OCI-M2 (cell line): ENCODE measurements around the gene MBD3.

ENCODE experiments used
- DNase-seq: peaks from one replicate; lab custom pipeline; 2025; ENCODE audit not compliant: unreplicated experiment; lab: John Stamatoyannopoulos, UW

MBD3 gene

DNA sequence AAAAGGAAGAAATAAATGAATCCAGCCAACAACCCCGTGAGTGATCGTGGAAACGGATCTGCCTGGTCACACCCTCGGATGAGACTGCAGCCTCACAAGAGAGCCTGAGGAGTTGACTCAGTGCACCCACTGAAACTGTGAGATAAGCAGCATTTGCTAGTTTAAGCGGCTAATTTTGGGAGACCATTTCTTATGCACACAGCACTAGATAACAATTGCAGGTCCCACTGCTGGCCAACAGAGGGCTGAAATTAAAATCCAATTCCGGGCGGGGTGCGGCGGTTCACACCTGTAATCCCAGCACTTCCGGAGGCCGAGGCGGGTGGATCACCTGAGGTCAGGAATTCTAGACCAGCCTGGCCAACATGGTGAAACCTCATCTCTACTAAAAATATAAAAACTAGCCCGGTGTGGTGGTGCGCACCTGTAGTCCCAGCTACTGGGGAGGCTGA is 9.0 kb upstream of the MBD3 start:
- no peak for DNase-seq

DNA sequence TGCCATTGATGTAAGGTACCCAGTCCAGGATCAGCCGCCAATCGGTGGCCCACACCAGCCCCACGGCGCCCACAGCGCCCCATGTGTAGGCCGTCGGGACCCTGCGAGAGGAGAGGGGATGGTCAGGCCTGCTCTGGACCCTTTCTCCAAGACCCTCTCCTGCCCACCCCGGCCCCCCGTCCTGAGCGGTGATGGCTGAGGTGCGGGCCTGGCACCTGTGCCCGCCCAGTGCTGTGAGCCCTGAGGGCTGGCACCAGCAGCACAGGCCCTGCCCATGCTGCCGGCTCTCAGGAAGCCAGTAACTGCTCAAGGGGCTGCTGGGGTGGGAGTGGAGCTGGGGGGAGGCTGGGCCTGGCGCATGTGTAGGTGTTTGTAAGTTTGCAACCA is 6.8 kb upstream of the MBD3 start:
- DNase-seq, result no peak

DNA sequence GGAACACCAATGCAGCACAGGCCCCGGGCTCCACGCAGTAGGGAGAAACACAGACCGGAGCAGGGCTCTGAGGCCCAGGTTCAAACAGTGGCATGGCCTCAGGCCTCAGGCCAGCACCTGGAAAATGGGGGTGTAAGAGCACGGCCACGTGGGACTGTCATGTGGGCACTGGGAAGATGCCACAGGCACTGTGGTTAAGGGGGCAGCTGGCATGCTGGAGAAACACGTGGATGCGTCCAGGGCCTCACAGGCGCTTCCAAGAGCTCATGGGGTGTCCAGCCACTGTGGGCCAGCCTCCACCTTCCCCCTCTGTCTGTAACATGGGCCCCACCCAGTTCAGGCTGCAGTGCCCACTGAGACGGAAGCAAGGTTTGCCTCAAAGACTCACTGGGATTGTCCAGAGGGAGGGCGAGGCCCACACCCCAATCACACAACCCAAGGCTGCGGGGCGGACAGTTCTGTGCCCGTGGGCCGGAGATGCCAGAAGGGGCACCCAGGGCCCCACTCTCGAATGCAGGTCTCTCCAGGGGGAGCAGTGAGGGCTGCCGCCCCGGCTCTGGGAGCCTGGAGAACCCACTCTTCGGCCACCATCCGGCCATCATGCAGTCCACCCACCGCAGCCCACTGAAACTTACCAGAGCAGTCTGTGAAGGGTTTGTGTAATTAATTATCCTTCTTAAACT is 6.3 kb upstream of the MBD3 start:
- DNase-seq, result no peak

DNA sequence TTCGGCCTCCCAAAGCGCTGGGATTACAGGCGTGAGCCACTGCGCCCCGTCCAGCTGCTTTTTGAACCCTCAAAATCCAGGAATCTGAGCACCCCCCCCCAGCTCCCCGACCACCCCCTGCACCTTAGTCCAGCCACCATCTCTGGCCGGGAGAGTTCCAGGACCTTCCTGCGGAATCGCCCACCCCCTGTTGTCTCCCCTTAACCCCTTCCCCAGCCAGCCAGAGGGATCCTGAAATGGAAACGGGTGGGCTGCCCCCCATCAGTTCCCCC is 772 bp upstream of the MBD3 start:
- DNase-seq, result no peak

DNA sequence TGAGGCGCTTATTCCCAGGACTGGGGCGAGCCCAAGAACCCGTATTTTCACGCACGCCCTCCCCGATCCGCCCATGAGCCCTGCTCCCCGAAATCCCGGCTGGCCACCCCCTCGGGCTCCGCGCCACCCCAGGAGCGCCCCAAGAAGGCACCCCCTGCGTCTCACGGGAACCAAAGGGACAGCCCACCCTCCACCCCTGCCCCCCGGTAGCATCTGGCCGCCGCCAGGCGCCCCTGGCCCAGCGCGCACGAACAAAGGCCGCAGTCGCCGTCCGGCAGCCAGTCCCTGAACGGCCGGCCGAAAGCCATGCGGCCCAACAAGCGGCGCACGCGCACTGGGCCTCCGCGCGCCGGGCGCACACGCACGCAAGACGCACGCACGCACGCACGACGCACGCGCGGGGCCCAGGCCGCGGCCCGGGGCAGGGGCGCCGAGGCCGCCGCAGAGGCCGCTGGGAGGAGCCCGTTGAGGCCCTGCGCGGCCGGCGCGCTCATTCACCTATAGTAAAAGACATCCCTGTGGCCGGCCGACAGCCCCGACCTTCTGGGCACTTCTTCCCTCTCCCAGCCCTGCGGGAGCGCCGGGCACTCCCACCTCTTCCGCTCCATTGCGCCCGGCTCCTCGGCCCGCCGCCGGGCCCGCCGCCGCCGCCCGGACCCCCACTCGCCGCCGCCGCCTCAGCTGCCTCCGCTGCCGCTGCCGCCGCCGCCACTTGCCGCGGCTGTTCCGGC is 476 bp downstream of the MBD3 start:
- no peak for DNase-seq

DNA sequence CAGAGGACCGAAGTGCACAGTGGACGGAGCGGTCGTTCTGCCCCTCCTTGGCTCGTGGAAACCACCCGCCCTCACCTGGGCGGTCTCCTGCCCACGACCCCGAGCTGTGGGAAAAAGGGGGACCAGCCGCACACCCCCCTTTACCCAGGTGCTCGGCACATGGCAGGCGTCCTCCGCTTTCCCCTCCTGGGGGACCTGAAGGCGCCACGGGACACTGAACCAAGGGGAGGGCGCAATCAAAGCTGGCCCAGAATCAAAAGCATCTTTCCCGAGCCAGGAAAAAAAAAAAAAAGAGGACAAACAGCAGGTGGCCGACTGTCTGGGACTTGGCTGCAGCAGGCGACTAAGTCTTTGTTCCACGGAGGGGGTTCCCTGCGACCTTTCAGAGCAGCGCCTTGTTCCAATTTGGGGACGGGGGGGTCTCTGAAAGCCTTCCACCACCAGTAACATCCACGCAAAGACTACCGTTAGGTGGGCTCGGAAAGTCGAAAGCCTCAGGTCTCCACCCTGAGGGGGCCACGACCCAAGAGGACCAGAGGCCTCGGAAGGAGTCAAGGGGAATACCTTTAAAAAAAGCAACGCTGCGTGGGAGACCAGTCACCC is 1.1 kb downstream of the MBD3 start:
- DNase-seq, result no peak

DNA sequence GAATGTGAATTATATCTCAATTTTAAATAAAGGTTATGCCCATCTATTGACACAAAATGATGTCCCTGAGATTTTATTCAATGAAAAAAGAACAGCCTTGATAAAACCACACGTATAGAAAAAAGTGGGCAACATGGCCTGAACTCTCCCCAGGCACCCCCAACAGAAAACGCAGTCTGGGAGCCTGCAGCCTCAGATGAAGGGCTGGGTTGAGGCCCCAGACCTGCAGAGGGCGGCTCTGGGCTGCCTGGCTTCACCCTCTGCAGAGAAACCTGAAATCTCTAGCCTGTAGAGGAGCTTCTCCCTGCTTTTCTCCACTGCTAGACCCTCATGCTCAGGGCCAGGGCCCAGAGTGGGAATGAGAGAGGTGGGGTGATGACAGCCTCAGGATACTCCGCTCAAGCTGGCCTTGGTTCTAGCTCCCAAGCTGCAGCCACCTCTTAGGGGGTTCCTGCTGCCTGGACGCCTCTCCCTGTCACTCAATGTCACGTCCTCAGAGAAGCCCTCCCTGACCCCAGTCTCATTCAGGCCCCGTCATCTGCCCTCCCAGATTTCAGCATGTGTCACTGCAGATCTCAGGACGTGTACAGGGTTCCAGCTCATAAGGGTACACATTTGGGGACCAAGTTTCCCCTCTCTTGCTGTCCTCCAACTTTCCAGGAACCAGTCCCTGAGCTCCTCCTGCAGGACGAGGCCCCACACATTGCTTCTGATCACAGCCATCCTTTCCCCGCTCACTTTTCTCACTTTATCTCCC is 1.8 kb downstream of the MBD3 start:
- no peak for DNase-seq

DNA sequence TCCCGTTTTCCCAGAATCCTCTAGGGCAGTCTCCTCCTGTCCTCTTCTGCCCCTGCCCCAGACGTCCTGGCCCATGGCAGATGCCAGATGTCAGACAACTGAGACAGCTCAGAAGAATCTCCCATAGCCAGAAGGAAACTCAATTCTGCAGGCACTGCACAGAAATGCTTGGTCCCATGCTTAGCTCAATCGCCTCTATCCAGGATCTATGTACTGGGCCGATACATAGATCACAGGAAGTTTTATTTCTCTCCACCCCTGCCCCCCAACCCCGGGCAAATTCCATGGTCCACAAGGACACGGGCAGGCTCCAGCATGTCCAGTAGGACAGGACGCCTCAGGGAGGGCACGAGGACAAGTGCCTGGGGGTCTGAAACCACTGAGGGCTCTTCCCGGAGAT is 4.8 kb downstream of the MBD3 start:
- DNase-seq, result no peak

DNA sequence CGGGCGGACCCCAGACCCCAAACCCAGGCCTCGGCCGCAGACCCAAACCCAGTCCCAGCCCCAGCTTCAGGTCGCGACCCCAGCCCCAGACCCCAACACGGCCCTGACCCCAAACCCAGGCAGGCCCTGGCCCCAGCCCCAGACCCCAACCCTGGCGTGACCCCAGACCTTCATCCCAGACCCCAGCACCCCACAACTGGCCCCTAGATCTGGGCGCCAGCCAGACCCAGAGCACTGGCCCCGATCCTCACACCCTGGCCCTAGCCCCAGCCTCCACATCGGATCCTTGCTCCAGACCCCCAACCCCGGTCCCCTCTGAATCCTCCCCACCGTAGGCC is 7.5 kb downstream of the MBD3 start:
- DNase-seq, result no peak

DNA sequence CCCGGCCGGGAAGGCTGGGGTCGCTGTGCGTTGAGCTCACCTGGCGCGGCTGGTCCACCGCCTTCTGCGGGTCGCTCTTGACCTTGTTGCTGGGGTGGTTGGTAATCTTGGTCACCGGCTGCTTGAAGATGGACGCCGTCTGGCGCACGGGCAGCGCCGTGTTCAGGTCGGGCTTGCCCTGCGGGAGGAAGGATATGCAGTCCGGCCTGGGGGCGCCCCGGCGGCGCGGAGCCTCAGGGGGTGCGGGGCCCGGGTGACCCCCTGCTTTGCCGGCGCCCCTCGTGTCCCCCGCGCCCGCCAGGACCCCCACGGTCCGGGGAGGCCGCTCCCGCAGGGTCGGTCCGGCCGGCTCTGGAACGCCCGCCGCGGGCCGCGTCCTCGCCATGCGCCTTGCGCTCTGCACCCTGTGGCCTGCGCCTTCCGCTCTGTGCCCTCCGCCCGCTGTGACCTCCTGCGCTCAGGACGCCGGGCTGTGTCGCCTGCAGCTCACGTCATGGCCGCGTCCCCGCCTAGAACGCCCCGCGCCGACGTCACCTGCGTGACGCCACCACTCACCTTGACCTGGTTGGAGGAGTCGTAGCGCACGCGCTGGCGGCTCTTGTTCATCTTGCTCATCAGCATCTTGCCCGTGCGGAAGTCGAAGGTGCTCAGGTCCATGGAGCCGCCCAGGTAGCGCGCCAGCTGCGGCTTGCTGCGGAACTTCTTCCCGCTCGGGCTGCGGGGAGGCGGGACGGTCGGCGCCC is 8.0 kb downstream of the MBD3 start:
- no peak for DNase-seq

DNA sequence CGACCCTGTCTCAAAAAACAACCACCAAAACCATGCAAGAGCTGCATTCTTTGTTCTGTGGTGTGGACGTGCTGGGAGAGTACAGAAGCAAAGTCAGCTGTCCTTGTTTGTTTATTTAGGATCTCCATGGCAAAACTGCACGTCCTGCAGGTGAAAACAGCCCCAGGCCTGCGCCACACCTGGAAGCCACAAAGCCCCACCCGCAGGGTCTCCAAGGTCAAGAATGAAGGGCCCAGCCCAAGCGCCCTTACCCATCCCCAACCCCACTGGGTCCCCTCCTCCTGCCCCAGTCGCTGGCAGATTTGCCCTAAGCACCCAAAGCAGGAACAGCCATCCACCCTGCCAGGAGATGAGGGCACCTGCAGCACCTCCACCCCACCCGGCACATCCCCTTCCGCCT is 10.5 kb downstream of the MBD3 start:
- DNase-seq, result no peak

DNA sequence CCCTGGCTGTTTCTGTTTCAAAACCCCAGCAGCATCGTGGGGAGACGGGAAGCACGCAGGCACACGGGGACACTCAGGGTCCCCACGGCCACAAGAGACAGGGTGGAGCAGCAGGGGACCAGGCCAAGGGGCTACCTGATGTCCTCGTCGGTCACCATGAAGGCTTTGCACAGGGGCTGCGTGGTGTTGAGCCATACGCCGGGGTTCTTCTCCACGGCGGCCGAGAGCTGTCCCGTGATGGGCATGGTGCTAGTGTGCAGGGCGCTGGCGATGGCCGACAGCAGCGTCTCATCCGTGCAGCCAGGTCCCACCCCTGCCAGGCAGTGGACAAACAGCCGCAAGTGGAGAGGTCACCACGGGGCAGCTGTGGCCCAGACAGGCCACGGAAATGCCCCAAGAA is 11.7 kb downstream of the MBD3 start:
- DNase-seq, result no peak

DNA sequence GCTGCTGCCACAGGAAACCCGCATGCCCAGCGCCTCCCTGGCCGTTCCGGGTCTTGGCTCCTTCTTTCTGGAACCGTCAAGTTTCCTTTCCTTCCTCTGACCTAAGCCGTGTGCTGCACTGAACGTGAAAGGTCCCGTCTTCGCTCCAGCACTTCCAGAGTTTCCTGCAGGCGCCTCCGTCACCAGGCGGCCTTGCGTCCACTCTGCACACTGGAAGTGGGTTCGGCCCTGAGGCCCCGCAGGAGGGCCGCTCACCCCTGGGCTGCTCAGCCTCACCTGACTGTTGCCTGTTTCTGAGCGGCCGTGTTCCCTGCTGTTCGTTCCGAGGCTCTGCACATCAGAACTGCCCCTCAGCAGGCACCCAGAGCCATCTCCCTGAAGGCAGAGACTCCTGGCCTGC is 12.3 kb downstream of the MBD3 start:
- DNase-seq, result no peak

DNA sequence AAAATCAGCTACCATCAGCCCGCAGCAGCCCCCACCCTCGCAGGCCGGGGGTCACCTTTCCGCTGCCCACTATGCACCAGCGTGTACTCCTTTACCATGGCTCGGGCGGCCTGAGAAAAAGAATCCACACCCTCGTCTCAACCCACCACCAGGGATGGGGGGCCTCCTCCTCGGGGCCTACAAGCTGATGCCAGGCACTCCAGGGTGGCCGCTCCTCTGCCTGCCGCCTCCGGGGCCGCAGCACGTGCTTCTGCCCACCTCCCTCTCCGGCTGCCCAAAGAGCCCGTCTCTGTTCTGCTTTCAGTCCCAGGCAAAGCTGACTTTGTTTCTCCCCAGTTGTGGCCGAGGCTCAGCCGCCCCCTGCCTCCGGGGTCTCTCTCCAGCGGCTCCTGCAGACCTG is 13.4 kb downstream of the MBD3 start:
- no peak for DNase-seq

DNA sequence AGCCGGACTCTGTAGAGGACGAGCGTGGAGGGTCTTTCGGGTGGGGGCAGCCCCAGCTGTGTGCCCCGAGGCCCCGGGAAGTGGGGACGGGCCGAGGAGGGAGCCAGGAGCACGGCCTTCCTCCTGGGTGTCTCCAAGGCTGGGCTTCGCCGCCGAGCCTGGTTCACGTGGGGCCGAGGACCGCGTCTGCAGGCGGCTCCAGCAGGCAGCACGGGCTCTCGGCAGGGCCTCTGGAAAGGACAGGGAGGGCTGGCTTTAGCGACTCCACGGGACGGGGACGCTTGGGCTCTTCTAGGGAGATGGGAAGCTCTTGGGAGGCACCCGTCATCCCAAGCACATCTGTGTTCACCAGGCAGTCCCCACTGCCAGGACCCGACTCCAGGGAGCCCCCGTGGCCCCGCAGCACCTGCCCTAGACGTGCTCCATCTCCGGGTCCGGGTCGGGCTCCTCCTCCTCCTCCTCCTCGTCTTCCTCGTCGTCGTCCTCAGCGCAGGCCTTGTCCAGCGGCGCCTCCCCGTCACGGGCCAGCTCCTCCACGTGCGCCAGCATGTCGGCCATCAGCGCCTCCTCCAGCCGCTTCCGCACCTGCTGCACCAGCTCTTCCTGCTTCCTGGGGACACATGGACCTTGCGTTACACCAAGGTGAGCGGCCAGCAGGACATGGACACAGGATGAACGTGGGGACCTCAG is 14.6 kb downstream of the MBD3 start:
- DNase-seq, result no peak

DNA sequence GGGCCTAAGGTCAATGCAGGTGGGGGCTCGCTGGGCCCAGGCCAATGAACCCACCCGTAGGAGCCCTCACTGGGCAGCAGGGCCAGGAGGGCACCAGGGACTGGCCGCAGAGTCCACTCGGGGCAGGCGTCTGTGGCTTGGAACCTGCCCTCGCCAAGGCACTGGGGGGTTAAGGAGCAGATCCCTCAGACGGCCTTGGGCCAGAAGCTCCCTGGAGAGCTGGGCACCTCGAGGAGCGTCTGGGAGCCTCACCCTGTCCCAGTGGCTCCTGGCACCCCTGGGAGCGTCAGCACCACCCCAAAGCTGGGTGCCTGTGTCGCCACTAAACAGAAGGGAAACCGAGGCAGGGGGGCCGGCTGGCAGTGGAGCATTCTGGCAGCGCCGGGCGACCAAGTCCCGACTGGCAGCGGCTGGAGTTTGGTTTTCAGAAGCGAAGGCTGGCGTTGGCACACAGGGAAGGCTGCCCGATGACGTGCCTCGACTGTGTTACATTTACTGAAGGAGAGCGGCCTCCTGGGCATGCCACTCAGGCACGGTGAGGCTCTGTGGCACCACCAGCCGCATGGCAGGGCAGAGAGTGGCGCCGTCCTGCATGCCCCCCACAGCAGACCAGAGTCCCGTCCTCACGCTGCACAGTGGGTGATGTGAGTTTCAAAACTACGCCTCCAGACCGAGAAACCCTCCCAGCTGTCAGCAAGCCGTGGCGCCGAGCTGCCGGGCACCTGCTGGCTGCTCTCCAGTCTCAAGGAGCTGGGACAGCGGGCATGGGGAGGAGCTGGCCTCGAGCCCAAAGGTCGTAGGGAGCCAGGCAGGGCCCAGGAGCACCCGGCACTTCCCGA is 15.4 kb downstream of the MBD3 start:
- DNase-seq, result no peak

DNA sequence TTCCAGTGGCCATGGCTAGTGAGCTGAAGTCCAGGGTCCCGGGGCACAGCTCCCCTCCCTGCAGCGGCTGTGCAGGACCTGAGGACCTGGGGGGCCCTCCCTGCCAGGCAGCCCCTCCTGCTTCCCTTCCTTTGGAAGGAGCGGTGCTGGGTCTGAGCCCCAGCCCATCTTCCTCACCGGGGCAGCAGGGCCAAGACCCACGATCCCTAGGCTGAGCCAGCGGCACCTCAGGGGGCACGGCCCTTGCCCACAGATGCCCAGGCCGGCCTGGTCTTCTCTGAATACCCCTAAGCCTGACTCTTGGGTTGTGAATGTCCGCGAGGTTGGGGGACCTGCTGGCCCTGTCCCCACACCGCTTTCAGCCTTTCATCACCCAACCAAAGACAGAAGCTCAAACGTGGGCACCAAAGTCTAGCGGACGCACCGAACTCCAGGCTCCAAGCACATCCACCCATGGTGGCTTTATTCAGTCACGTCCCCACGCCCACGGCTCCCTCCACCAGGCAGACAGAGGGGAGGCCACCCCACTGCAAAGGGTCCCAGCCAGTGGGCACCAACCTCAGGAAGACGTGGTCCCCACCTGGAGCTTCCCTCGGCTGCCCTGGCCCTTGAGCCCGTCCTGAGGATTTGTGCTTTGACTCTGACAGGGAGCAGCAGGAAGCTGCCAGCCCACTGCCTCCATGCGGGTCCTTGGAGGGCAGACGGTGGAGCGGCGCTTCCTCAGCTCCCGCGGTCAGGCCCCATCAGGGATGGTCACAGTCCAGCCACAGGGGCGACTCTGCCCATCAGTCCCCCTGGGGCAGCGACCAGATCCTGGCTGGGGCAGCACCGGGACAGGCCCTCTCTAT is 16.2 kb downstream of the MBD3 start:
- no peak for DNase-seq

DNA sequence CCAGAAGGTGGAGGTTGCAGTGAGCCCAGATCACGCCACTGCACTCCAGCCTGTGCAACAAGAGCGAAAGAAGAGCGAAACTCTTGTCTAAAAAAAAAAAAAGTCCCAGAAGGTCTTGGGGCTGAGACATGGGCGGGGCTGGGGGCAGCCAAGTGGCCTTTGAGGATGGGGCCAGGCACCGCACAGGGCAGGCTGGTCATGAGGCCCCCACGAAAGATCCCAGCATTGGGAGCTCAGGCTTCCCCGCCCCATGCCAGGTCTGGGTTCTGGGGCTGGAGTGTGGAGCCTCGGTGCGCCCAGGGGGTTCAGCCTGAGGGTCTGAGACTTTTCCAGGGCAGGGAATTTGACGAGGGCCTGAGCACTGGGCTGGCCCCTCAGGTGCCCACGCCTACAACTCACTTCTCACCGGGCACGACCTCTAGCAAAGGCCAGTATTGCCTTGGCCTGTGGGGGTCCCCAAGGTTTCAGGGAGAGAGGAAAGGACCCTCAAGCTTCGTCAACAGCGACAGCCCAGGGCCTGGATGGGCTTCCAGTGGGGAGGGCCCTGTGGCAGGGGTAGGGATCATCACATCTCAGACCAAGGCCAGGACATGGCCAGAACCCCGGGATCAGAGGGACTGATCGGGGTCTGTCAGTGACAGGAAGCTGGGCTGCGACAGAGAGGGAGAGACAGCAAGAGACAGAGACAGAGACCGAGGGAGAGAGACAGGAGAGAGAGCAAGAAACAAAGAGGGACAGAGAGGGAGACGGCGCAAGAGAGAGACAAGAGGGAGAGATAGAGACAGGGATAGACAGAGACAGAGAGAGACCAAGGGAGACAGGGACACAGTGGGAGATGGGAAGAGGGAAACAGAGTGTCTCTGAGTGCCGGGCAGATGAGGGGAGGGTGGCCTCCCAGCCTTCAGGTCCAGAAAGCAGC is 17.1 kb downstream of the MBD3 start:
- DNase-seq, result no peak
